Measurements from ENCODE around the gene STX18.
"Not testable (repeated sequence)": the region's sequence is repeated elsewhere in the genome, so short reads cannot be mapped to it uniquely, and the experiment has no call there.

Gene STX18

GRCh38 chr4:4521731-4522130, 20.1 kb downstream of the STX18 start:
- no peak for DNase-seq (ENCODE audit: insufficient read length, low spot score)
- FAIRE-seq, result no peak
- TF ChIP-seq, protein P1, sequence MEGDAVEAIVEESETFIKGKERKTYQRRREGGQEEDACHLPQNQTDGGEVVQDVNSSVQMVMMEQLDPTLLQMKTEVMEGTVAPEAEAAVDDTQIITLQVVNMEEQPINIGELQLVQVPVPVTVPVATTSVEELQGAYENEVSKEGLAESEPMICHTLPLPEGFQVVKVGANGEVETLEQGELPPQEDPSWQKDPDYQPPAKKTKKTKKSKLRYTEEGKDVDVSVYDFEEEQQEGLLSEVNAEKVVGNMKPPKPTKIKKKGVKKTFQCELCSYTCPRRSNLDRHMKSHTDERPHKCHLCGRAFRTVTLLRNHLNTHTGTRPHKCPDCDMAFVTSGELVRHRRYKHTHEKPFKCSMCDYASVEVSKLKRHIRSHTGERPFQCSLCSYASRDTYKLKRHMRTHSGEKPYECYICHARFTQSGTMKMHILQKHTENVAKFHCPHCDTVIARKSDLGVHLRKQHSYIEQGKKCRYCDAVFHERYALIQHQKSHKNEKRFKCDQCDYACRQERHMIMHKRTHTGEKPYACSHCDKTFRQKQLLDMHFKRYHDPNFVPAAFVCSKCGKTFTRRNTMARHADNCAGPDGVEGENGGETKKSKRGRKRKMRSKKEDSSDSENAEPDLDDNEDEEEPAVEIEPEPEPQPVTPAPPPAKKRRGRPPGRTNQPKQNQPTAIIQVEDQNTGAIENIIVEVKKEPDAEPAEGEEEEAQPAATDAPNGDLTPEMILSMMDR (IDR thresholded peaks at IDR 0.05; ENCODE audit: insufficient read depth, missing control alignments), result no peak

- DNase-seq (ENCODE audit: insufficient read length, low spot score) (no peak), FAIRE-seq (no peak)
Measured at GRCh38 chr4:4521136-4521535, 20.7 kb downstream of the STX18 start.

DNA sequence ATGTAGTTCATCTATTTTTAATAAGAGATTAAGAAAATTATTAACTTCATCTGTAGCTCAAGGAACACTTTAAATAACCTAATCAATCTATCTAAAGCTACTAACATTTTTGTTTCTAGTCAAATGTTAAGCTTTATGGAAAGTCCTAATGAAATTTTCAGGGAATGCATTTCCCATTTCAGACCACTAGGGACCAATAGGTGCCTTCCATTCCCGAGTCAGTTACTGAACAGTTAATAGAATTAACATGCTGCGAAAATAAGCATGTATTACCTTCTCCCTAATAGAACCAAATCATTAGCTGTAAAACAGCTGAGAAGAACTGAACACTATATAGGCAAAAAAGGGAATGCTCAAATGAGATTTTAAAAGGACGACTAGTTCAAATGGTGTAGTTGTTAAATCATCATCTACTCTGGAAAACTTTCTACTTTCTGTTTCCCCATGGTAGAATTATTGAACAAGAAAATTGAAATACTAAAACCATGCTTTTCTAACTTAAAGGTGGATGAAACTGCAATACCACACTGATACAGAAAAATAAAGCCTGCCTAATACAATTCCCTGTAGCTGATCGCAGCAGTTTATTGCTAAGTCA, 22.5 kb downstream of the STX18 start:
- TF ChIP-seq, protein P1 (IDR thresholded peaks at IDR 0.05; ENCODE audit: insufficient read depth, missing control alignments), result peak; percentile 48
- DNase-seq (ENCODE audit: insufficient read length, low spot score) (no peak), FAIRE-seq (peak; percentile 11)

More at GRCh38 chr4:4521136-4521535, 20.7 kb downstream of the STX18 start:
- TF ChIP-seq, protein P1 (IDR thresholded peaks at IDR 0.05; ENCODE audit: insufficient read depth, missing control alignments), result no peak

DNA sequence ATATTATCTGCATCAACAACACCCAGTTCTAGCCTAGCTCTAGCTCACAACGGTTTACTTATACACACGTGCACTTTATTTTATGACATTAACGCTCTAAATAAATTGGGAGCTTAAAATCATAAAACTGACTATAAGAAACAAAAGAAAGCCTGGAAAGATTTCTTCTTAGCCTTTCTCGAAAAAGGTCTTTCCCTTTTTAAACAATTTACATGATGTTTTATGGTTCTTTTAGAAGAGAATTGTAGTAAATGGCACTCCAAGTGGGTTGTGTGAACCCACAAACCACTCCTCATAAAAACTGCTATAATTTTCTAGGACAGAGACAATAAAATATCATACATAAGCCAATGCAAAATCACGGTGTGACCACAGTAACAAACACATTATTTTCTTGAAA, 23.1 kb downstream of the STX18 start:
- TF ChIP-seq, protein P1 (IDR thresholded peaks at IDR 0.05; ENCODE audit: insufficient read depth, missing control alignments), result no peak
- FAIRE-seq (no peak), DNase-seq (ENCODE audit: insufficient read length, low spot score) (no peak)

DNA sequence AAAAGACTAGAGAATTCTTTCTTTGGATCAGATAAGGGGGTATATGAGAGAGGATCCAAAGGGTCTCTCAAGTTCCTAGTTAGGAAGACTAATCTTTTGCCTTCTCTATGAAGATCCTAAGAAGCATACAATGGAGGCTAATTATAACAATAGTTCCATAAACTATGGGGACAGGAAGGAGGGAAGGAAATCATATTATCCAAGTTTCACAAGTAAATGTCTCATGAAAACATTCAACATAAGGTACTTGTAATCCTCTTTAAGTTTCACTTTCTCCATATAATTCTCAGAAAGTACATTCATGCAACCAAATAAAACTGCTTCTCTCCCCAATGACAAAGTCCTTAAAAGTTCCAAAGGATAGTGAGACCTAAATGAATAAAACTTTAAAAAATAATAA, 27.1 kb downstream of the STX18 start:
- no peak for DNase-seq (ENCODE audit: insufficient read length, low spot score)
- TF ChIP-seq, protein P1 (IDR thresholded peaks at IDR 0.05; ENCODE audit: insufficient read depth, missing control alignments), result no peak
- no peak for FAIRE-seq

DNA sequence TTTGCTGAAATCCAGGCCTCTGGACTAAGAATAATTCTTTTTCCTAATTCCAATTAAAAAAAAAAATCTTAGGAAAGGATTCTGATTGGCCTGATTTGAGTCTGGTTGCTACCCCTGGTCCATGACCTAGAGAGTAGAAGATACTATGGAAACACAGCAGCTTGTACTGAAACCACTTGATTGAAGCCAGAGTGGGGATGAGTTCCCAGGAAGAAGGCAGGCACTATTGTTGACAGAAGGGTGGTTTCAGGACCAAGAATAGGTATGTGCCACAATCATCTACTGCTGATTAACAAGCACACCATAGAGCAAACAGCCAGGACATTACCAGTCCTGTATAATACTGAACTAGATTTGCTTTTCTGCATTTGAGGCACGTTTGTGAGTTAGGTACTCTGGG, 29.6 kb downstream of the STX18 start:
- TF ChIP-seq, protein P1 (IDR thresholded peaks at IDR 0.05; ENCODE audit: insufficient read depth, missing control alignments), result no peak
- FAIRE-seq, result no peak
- no peak for DNase-seq (ENCODE audit: insufficient read length, low spot score)

DNA sequence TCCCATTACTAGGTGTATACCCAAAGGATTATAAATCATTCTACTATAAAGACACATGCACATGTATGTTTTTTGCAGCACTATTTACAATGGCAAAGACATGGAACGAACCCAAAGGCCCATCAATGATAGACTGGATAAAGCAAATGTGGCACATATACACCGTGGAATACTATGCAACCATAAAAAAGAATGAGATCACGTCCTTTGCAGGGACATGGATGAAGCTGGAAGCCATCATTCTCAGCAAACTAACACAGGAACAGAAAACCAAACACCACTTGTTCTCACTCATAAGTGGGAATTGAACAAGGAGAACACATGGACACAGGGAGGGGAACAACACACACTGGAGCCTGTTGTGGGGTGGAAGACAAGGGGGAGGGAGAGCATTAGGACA, 31.2 kb downstream of the STX18 start:
- FAIRE-seq; DNase-seq (ENCODE audit: insufficient read length, low spot score): not testable (repeated sequence)

- TF ChIP-seq, protein P1 (IDR thresholded peaks at IDR 0.05; ENCODE audit: insufficient read depth, missing control alignments), result no peak
- no peak for FAIRE-seq
- DNase-seq (ENCODE audit: insufficient read length, low spot score), result no peak
Measured at GRCh38 chr4:4509521-4509920, 32.3 kb downstream of the STX18 start.

Measured in D721Med (cell line).